ENCODE measurements around the gene STK36. TPM values are rescaled to one million over a fixed set of nuclear protein-coding genes. Genes with fewer than 3 reads are reported as not detected.

The STK36 gene
- polyA plus RNA-seq, 2 of the 4 experiments (the other 2 are of a cell fraction): 20.6 to 29.9 TPM

DNA sequence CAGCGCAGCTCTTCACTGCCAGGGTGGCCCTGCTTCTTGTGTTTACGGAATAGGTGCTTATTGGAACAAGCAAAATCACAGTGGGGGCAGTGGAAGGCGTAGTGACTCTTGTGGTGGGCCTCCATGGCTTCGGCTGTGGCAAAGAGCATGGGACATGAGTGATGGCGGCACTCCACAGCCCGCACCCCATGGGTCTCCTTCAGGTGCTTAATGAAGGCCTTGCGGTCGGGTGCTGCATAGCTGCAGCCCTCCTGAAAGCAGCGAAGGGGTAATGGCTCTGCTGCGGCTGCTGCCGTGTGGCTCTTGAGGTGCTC lies 23.1 kb upstream of the STK36 start:
- Histone ChIP-seq H3K4me3 (no peak overlapping the region), H3K27ac (no peak overlapping the region), H3K9me3 (no peaks in the 10 kb centered on the region), H3K4me2 (no peak overlapping the region), H3K4me1 (peaks cover 14% of the 10 kb centered on the region; the same call in 1 of the 3 replicates)
- FAIRE-seq (no peak), ATAC-seq (peak in 1 of 2 experiments; percentile 49; a peak in 3 of 6 replicates), DNase-seq (ENCODE audit: low read depth in 1 of 2, low spot score in 1 of 2) (no peak)
- 76% methylated on average over 8 of the region's 11 CpGs for WGBS (ENCODE audit: missing lambda C conversion rate)
- POLR2A ChIA-PET: no interaction called here
- CTCF ChIA-PET: interaction anchor here (0.7 to 7.0 kb wide), 25 partner anchors 9 to 462 kb away, joined by 3 to 76 read pairs (median 4); partner anchors contain the start of genes BCS1L, PLCD4, RNF25 and STK36
- TF ChIP-seq RFX5 (IDR thresholded peaks at IDR 0.05) (no peak), PHF8 (IDR thresholded peaks at IDR 0.05; ENCODE audit: borderline replicate concordance, low read depth) (no peak), BHLHE40 (IDR thresholded peaks at IDR 0.05; ENCODE audit: low read depth, low read length) (no peak), CHD2 (IDR thresholded peaks at IDR 0.05; ENCODE audit: low read length, partially characterized antibody) (no peak), TFCP2L1 (CRISPR knock-in tag; IDR thresholded peaks at IDR 0.05) (no peak), GATA3 (IDR thresholded peaks at IDR 0.05; ENCODE audit: borderline replicate concordance) (no peak), RNF2 (IDR thresholded peaks at IDR 0.05; ENCODE audit: borderline replicate concordance, low read depth) (no peak), CBX8 (IDR thresholded peaks at IDR 0.05) (no peak), FOXS1 (CRISPR knock-in tag; IDR thresholded peaks at IDR 0.05) (no peak)
- TF ChIP-seq, protein P1, sequence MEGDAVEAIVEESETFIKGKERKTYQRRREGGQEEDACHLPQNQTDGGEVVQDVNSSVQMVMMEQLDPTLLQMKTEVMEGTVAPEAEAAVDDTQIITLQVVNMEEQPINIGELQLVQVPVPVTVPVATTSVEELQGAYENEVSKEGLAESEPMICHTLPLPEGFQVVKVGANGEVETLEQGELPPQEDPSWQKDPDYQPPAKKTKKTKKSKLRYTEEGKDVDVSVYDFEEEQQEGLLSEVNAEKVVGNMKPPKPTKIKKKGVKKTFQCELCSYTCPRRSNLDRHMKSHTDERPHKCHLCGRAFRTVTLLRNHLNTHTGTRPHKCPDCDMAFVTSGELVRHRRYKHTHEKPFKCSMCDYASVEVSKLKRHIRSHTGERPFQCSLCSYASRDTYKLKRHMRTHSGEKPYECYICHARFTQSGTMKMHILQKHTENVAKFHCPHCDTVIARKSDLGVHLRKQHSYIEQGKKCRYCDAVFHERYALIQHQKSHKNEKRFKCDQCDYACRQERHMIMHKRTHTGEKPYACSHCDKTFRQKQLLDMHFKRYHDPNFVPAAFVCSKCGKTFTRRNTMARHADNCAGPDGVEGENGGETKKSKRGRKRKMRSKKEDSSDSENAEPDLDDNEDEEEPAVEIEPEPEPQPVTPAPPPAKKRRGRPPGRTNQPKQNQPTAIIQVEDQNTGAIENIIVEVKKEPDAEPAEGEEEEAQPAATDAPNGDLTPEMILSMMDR (IDR thresholded peaks at IDR 0.05): no peak; the same call in 2 of the 3 replicates
- TF ChIP-seq, protein P2, sequence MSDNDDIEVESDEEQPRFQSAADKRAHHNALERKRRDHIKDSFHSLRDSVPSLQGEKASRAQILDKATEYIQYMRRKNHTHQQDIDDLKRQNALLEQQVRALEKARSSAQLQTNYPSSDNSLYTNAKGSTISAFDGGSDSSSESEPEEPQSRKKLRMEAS (IDR thresholded peaks at IDR 0.05): no peak

DNA sequence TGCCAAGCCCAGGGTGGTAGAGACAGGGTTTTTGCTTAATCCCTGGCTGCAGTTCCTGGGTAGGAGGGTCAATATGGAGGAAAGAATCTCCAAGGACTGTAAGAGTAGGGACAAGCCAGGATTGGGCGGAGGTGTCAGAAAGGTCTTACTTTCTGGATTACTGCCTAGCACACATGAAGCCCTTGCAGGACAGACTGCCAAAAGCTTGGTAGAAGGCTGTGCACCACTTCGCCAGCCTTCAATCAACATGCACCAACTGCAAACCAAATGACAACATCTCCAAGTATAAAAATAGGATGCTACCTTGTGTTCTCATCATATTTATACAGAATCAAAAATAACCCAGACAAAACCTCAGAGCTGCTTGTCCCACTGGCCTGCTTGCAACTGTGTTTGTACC lies 16.1 kb upstream of the STK36 start:
- Histone ChIP-seq H3K4me1 (peaks cover 14% of the 10 kb centered on the region; the same call in 2 of the 3 replicates), H3K4me3 (no peak overlapping the region), H3K4me2 (no peak overlapping the region), H3K27ac (no peak overlapping the region), H3K9me3 (no peaks in the 10 kb centered on the region)
- POLR2A ChIA-PET: no interaction called here
- ATAC-seq (no peak), DNase-seq (ENCODE audit: low read depth in 1 of 2, low spot score in 1 of 2) (no peak), FAIRE-seq (no peak)
- WGBS (ENCODE audit: missing lambda C conversion rate): 97% methylated on average over 2 of the region's 2 CpGs
- CTCF ChIA-PET: interaction anchor here (1.3 to 7.8 kb wide), 3 partner anchors 8 to 192 kb away, joined by 3 to 76 read pairs (median 14); no protein-coding TSS in a partner anchor
- TF ChIP-seq, protein P3, sequence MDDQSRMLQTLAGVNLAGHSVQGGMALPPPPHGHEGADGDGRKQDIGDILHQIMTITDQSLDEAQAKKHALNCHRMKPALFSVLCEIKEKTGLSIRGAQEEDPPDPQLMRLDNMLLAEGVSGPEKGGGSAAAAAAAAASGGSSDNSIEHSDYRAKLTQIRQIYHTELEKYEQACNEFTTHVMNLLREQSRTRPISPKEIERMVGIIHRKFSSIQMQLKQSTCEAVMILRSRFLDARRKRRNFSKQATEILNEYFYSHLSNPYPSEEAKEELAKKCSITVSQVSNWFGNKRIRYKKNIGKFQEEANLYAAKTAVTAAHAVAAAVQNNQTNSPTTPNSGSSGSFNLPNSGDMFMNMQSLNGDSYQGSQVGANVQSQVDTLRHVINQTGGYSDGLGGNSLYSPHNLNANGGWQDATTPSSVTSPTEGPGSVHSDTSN (IDR thresholded peaks at IDR 0.05): no peak
- TF ChIP-seq, protein P2 (IDR thresholded peaks at IDR 0.05): no peak
- TF ChIP-seq, protein P4, sequence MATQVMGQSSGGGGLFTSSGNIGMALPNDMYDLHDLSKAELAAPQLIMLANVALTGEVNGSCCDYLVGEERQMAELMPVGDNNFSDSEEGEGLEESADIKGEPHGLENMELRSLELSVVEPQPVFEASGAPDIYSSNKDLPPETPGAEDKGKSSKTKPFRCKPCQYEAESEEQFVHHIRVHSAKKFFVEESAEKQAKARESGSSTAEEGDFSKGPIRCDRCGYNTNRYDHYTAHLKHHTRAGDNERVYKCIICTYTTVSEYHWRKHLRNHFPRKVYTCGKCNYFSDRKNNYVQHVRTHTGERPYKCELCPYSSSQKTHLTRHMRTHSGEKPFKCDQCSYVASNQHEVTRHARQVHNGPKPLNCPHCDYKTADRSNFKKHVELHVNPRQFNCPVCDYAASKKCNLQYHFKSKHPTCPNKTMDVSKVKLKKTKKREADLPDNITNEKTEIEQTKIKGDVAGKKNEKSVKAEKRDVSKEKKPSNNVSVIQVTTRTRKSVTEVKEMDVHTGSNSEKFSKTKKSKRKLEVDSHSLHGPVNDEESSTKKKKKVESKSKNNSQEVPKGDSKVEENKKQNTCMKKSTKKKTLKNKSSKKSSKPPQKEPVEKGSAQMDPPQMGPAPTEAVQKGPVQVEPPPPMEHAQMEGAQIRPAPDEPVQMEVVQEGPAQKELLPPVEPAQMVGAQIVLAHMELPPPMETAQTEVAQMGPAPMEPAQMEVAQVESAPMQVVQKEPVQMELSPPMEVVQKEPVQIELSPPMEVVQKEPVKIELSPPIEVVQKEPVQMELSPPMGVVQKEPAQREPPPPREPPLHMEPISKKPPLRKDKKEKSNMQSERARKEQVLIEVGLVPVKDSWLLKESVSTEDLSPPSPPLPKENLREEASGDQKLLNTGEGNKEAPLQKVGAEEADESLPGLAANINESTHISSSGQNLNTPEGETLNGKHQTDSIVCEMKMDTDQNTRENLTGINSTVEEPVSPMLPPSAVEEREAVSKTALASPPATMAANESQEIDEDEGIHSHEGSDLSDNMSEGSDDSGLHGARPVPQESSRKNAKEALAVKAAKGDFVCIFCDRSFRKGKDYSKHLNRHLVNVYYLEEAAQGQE (IDR thresholded peaks at IDR 0.05): no peak
- TF ChIP-seq KDM1A (IDR thresholded peaks at IDR 0.05; ENCODE audit: low read depth) (no peak), CHD4 (IDR thresholded peaks at IDR 0.05; ENCODE audit: borderline replicate concordance) (no peak), SREBF2 (IDR thresholded peaks at IDR 0.05) (no peak), JUN (IDR thresholded peaks at IDR 0.05) (no peak), EP300 (IDR thresholded peaks at IDR 0.05) (no peak), NPAS2 (CRISPR knock-in tag; IDR thresholded peaks at IDR 0.05; ENCODE audit: borderline replicate concordance) (no peak), NR3C1 (IDR thresholded peaks at IDR 0.05) (no peak)
- TF ChIP-seq, protein P5, sequence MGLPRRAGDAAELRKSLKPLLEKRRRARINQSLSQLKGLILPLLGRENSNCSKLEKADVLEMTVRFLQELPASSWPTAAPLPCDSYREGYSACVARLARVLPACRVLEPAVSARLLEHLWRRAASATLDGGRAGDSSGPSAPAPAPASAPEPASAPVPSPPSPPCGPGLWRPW (IDR thresholded peaks at IDR 0.05): no peak
- TF ChIP-seq, protein P6, sequence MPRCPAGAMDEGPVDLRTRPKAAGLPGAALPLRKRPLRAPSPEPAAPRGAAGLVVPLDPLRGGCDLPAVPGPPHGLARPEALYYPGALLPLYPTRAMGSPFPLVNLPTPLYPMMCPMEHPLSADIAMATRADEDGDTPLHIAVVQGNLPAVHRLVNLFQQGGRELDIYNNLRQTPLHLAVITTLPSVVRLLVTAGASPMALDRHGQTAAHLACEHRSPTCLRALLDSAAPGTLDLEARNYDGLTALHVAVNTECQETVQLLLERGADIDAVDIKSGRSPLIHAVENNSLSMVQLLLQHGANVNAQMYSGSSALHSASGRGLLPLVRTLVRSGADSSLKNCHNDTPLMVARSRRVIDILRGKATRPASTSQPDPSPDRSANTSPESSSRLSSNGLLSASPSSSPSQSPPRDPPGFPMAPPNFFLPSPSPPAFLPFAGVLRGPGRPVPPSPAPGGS (IDR thresholded peaks at IDR 0.05): no peak
